NB4 (cell line): ENCODE measurements around the gene RALY.

ENCODE experiments used
- MYC ChIP-seq: IDR thresholded peaks from 2 replicates; pipeline ENCODE4 v1.6.1; 2011; ENCODE audit warnings: low read depth, low read length
- TF ChIP-seq, protein P1 (sequence below): IDR thresholded peaks from one replicate; pipeline ENCODE4 v1.5.1; 2012; ENCODE audit warnings: low read depth, low read length

DNA sequence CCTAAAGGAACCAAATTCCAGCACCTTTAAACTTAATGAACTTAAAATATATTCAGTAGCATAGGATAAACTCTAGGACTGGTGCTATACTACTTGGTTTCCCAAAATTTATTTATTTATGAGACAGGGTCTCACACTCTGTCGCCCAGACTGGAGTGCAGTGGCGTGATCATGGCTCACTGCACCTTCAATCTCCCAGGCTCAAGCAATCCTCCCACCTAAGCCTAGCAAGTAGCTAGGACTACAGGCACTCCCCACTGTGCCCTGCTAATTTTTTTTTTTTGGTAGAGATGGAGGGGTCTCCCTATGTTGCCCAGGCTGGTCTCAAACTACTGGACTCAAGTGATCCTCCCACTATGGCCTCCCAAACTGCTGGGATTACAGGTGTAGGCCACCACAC lies 96.9 kb downstream of the RALY start:
- TF ChIP-seq, protein P1, sequence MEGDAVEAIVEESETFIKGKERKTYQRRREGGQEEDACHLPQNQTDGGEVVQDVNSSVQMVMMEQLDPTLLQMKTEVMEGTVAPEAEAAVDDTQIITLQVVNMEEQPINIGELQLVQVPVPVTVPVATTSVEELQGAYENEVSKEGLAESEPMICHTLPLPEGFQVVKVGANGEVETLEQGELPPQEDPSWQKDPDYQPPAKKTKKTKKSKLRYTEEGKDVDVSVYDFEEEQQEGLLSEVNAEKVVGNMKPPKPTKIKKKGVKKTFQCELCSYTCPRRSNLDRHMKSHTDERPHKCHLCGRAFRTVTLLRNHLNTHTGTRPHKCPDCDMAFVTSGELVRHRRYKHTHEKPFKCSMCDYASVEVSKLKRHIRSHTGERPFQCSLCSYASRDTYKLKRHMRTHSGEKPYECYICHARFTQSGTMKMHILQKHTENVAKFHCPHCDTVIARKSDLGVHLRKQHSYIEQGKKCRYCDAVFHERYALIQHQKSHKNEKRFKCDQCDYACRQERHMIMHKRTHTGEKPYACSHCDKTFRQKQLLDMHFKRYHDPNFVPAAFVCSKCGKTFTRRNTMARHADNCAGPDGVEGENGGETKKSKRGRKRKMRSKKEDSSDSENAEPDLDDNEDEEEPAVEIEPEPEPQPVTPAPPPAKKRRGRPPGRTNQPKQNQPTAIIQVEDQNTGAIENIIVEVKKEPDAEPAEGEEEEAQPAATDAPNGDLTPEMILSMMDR = no peak
- no peak for TF ChIP-seq MYC
